Mammary epithelial cell (primary cell): Measurements from ENCODE around the gene ZNF221.
A peak's percentile ranks its signal among the peaks of the same experiment; 100 is the strongest.

Experiments used
- EZH2 ChIP-seq: IDR thresholded peaks from 2 replicates; pipeline ENCODE4 v1.6.1; 2012; ENCODE audit warnings: low read length, inconsistent platforms, borderline replicate concordance
- TF ChIP-seq, protein P1 (sequence below), 2 donors: IDR thresholded peaks in 1 of 2; conservative IDR thresholded peaks in 1 of 2; 2 replicates each; pipeline ENCODE4 v1.5.1; 2011 to 2012; ENCODE audit warnings: inconsistent platforms in 2 of 2, low read length in 2 of 2, mild to moderate bottlenecking in 2 of 2, control low read depth in 1 of 2, low read depth in 1 of 2; ENCODE audit not compliant: insufficient read depth in 1 of 2; ENCODE audit errors: extremely low read depth in 1 of 2

DNA sequence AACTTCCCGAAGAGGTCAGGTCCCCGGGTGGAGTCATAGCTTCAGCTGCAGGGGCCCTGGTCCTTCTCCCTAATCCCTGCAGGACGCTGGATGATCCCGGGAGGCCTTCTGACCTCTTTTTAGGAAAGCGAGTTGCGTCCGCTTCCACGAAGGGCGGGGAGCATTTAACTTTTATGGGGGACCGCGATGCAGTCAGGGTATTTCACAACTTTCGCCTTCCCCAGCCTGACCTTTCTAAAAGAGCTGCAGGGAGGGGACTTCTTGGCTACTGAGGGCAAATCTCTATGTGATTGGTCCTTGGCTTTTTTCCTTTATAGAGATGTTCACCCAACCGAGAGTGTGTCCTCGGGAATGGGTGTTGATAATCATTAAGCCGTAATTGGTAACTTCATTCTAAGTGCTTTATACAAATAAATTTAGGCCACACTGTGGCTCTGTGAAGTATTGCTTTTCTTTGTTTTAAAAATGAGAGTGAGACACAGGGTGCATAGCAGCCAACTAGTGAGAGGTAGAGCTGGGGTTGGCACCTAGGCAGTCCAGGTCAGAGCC, 52.5 kb downstream of the ZNF221 start:
- TF ChIP-seq, protein P1, sequence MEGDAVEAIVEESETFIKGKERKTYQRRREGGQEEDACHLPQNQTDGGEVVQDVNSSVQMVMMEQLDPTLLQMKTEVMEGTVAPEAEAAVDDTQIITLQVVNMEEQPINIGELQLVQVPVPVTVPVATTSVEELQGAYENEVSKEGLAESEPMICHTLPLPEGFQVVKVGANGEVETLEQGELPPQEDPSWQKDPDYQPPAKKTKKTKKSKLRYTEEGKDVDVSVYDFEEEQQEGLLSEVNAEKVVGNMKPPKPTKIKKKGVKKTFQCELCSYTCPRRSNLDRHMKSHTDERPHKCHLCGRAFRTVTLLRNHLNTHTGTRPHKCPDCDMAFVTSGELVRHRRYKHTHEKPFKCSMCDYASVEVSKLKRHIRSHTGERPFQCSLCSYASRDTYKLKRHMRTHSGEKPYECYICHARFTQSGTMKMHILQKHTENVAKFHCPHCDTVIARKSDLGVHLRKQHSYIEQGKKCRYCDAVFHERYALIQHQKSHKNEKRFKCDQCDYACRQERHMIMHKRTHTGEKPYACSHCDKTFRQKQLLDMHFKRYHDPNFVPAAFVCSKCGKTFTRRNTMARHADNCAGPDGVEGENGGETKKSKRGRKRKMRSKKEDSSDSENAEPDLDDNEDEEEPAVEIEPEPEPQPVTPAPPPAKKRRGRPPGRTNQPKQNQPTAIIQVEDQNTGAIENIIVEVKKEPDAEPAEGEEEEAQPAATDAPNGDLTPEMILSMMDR (conservative IDR thresholded peaks at IDR 0.05 in 1 of 2, IDR thresholded peaks at IDR 0.05 in 1 of 2; ENCODE audit: extremely low read depth in 1 of 2, insufficient read depth in 1 of 2, low read depth in 1 of 2, low read length in 2 of 2), result peak in 1 of 2 donors; percentile 16
- no peak for TF ChIP-seq EZH2
